Ovary (tissue), 3 donors: Measurements from ENCODE around the gene CRB2.

ENCODE experiments used
- EP300 ChIP-seq: sonication (generic); formaldehyde crosslinking; IDR thresholded peaks from one replicate; pipeline ENCODE4 v1.6.1; 2017; ENCODE audit warnings: antibody characterized with exemption
- POLR2A ChIP-seq: fragments of 450-650 bp; IDR thresholded peaks from one replicate; pipeline ENCODE4 v1.6.1; 2017; ENCODE audit warnings: antibody characterized with exemption, mild to moderate bottlenecking, moderate library complexity
- TF ChIP-seq, protein P1 (sequence below), 3 donors: fragments of 450-650 bp in 2 of 3; fragments of 200-600 bp in 1 of 3; IDR thresholded peaks; one replicate each; pipeline versions ENCODE4 v1.5.1 to v1.8.0; 2016 to 2022; ENCODE audit warnings: antibody characterized with exemption in 3 of 3, mild to moderate bottlenecking in 1 of 3
- donor health status: DM: no; HTN: no; CAD: no.

DNA sequence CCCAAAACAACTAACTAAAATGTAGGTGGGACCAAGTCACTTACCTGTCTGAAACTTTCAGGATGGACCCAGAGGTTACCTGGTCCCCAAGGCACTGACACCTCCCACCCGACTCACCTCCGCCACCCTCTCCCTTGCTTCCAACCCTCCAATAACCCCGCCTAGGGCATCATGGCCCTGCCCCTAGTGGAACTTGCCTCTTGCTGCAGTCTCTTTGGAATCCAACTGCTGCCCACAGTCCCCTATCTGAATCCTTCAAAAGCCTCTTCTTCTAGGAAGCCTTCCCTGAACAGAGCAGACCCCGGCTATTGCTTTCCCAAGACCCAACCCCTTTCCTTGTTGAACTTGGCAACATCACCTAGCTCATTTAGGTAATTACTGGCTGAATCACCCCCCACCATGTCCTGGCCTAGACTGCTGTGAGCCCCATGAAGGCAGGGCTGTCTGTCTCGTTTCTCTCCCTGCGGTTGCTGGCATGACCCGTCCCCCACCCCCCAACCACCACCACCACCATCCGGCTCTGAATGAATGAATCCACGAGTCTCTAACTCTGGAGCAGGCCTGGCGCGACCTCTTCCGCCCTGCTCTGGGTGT, 9.4 kb downstream of the CRB2 start:
- TF ChIP-seq POLR2A (no peak), EP300 (no peak)
- TF ChIP-seq, protein P1, sequence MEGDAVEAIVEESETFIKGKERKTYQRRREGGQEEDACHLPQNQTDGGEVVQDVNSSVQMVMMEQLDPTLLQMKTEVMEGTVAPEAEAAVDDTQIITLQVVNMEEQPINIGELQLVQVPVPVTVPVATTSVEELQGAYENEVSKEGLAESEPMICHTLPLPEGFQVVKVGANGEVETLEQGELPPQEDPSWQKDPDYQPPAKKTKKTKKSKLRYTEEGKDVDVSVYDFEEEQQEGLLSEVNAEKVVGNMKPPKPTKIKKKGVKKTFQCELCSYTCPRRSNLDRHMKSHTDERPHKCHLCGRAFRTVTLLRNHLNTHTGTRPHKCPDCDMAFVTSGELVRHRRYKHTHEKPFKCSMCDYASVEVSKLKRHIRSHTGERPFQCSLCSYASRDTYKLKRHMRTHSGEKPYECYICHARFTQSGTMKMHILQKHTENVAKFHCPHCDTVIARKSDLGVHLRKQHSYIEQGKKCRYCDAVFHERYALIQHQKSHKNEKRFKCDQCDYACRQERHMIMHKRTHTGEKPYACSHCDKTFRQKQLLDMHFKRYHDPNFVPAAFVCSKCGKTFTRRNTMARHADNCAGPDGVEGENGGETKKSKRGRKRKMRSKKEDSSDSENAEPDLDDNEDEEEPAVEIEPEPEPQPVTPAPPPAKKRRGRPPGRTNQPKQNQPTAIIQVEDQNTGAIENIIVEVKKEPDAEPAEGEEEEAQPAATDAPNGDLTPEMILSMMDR (IDR thresholded peaks at IDR 0.05): no peak
